Gastrocnemius medialis (tissue), 4 donors: ENCODE data around the gene HBA1.

Source experiments
- CTCF ChIP-seq, 5 experiments: fragments of 450-650 bp in 3 of 5; fragments of 200-600 bp in 2 of 5; sonication (generic) in 2 of 5; IDR thresholded peaks in 4 of 5; conservative IDR thresholded peaks in 1 of 5; 1 replicate in 4 of 5; 2 replicates in 1 of 5; pipeline ENCODE4 v1.5.1; 2016 to 2019; ENCODE audit warnings: antibody characterized with exemption in 5 of 5, mild to moderate bottlenecking in 3 of 5, moderate library complexity in 3 of 5
- POLR2A ChIP-seq, 2 donors: fragments of 450-650 bp; IDR thresholded peaks; one replicate each; pipeline ENCODE4 v1.6.1; 2017; ENCODE audit warnings: antibody characterized with exemption in 2 of 2, mild to moderate bottlenecking in 2 of 2, moderate library complexity in 2 of 2

GRCh38 chr16:192686-193085 lies 16.2 kb downstream of the HBA1 start:
- TF ChIP-seq CTCF (IDR thresholded peaks at IDR 0.05 in 4 of 5, conservative IDR thresholded peaks at IDR 0.05 in 1 of 5): no peak
- no peak for TF ChIP-seq POLR2A (IDR thresholded peaks at IDR 0.05)
